Hepatocyte (in vitro differentiated cells): ENCODE results near the gene GSTT2. TPM values are rescaled to one million over a fixed set of nuclear protein-coding genes. Genes with fewer than 3 reads are reported as not detected.

Source experiments
- DNase-seq: peaks from one replicate; pipeline ENCODE4 v3.0.0-alpha.2; 2016; ENCODE audit warnings: low spot score
- H2AFZ ChIP-seq: fragments of 200-600 bp; sonication (generic); 2 replicates; pipeline ENCODE4 v1.6.0; 2016; ENCODE audit warnings: antibody characterized with exemption, mild to moderate bottlenecking
- H3K27ac ChIP-seq: fragments of 200-600 bp; sonication (generic); 2 replicates; pipeline ENCODE4 v1.5.1; 2016; ENCODE audit warnings: mild to moderate bottlenecking
- H3K27me3 ChIP-seq: fragments of 200-600 bp; sonication (generic); 2 replicates; pipeline ENCODE4 v1.6.1; 2016
- H3K36me3 ChIP-seq: fragments of 200-600 bp; sonication (generic); replicated peaks from 2 replicates; pipeline ENCODE4 v1.5.1; 2016; ENCODE audit warnings: low read depth; ENCODE audit not compliant: insufficient read depth
- H3K4me1 ChIP-seq: fragments of 200-600 bp; sonication (generic); 2 replicates; pipeline ENCODE4 v1.5.1; 2016; ENCODE audit warnings: mild to moderate bottlenecking, moderate library complexity; ENCODE audit not compliant: insufficient read depth
- H3K4me2 ChIP-seq: fragments of 200-600 bp; sonication (generic); 2 replicates; pipeline ENCODE4 v1.6.0; 2016
- H3K4me3 ChIP-seq: fragments of 200-600 bp; sonication (generic); 2 replicates; pipeline ENCODE4 v1.5.1; 2016; ENCODE audit warnings: mild to moderate bottlenecking
- H3K79me2 ChIP-seq: fragments of 200-600 bp; sonication (generic); 2 replicates; pipeline ENCODE4 v1.6.0; 2017; ENCODE audit warnings: mild to moderate bottlenecking
- H3K9me2 ChIP-seq: fragments of 200-600 bp; sonication (generic); replicated peaks from 2 replicates; pipeline ENCODE4 v1.6.0; 2017; ENCODE audit warnings: mild to moderate bottlenecking; ENCODE audit not compliant: insufficient read depth
- H3K9me3 ChIP-seq: fragments of 200-600 bp; sonication (generic); 2 replicates; pipeline ENCODE4 v1.5.1; 2016; ENCODE audit warnings: low read depth, mild to moderate bottlenecking
- H4K20me1 ChIP-seq: fragments of 200-600 bp; sonication (generic); 2 replicates; pipeline ENCODE4 v1.6.0; 2016; ENCODE audit warnings: mild to moderate bottlenecking; ENCODE audit not compliant: insufficient read depth, poor library complexity, severe bottlenecking
- EZH2 ChIP-seq: fragments of 200-600 bp; sonication (generic); IDR thresholded peaks from 2 replicates; pipeline ENCODE4 v1.6.1; 2016; ENCODE audit warnings: antibody characterized with exemption, mild to moderate bottlenecking, borderline replicate concordance
- EZH2phosphoT487 ChIP-seq: fragments of 200-600 bp; sonication (generic); IDR thresholded peaks from one replicate; pipeline ENCODE4 v1.6.1; 2018; ENCODE audit warnings: antibody characterized with exemption, mild to moderate bottlenecking, low read depth, moderate library complexity; ENCODE audit not compliant: unreplicated experiment, severe bottlenecking
- WGBS: methylation state at CpG from one replicate; pipeline ENCODE4 v1.1.6; 2016; ENCODE audit warnings: low lambda C conversion rate; ENCODE audit errors: missing lambda C conversion rate; 5-methylcytosine and 5-hydroxymethylcytosine counted together
- polyA plus RNA-seq: library from polyadenylated mRNA; unstranded; fragments of >200 nt; fragmentation: Nextera tagmentation; extraction: Ambion mirVana; gene quantifications from 2 replicates; pipeline ENCODE4 v1.2.1, GENCODE V29; 2016
- total RNA-seq: library from RNA; depleted of rRNA; stranded (reverse); fragments of >200 nt; gene quantifications from 2 replicates; pipeline ENCODE4 v1.2.3, GENCODE V29; 2014
- TF ChIP-seq, protein P1 (sequence below): fragments of 200-600 bp; sonication (generic); IDR thresholded peaks from 2 replicates; pipeline ENCODE4 v1.5.1; 2016; ENCODE audit warnings: antibody characterized with exemption, mild to moderate bottlenecking; ENCODE audit not compliant: poor library complexity

The GSTT2 gene
- total and polyA plus RNA-seq, 2 experiments from 2014 or later: not detected

DNA sequence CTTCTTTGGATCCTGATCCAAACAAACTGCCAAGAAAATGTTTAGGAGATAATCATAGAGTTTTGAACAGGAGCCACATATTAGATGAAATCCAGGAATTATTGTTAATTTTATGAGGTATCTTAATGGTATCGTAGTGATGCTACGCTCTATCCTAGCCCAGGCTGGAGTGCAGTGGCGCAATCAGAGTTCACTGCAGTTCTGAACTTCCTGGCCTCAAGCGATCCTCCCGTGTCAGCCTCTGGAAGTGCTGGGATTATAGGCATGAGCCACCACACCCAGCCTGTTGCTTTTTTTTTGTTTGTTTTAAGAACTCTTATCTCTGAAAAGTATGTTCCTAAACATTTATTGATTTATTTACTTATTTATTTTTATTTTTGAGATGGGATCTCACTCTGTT lies 22.9 kb downstream of the GSTT2 start:
- Histone ChIP-seq H3K4me1 (no peaks in the 10 kb centered on the region), H3K79me2 (no peaks in the 10 kb centered on the region), H3K9me2 (no peaks in the 10 kb centered on the region), H3K4me2 (no peak overlapping the region), H3K9me3 (no peaks in the 10 kb centered on the region), H2AFZ (no peak overlapping the region), H3K27me3 (no peaks in the 10 kb centered on the region), H3K27ac (no peak overlapping the region), H4K20me1 (no peaks in the 10 kb centered on the region), H3K36me3 (no peaks in the 10 kb centered on the region), H3K4me3 (no peak overlapping the region)
- DNase-seq: no peak
- 76% methylated on average over 5 of the region's 5 CpGs for WGBS
- TF ChIP-seq, protein P1, sequence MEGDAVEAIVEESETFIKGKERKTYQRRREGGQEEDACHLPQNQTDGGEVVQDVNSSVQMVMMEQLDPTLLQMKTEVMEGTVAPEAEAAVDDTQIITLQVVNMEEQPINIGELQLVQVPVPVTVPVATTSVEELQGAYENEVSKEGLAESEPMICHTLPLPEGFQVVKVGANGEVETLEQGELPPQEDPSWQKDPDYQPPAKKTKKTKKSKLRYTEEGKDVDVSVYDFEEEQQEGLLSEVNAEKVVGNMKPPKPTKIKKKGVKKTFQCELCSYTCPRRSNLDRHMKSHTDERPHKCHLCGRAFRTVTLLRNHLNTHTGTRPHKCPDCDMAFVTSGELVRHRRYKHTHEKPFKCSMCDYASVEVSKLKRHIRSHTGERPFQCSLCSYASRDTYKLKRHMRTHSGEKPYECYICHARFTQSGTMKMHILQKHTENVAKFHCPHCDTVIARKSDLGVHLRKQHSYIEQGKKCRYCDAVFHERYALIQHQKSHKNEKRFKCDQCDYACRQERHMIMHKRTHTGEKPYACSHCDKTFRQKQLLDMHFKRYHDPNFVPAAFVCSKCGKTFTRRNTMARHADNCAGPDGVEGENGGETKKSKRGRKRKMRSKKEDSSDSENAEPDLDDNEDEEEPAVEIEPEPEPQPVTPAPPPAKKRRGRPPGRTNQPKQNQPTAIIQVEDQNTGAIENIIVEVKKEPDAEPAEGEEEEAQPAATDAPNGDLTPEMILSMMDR: no peak
- no peak for TF ChIP-seq EZH2
- no peak for TF ChIP-seq EZH2phosphoT487

DNA sequence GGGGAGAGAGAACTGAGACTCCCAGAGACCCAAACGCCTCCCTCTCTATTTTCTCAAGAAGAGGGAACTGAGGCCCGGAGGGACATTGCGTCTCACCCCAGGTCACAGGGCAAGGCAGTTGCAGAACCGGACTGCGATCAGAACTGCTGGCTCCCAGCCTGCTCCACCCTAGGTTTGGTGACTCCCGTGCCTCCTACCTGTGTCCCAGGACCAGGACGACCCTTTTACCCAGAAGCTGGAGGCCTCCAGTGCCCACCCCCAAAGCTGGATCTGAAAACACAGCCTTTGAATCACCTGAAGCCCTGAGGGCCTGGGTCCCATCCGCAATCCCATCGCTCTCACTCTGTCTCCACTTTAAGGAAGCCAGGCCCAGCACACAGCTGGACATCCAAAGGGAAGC lies 24.0 kb downstream of the GSTT2 start:
- Histone ChIP-seq H2AFZ (no peak overlapping the region), H3K27me3 (no peaks in the 10 kb centered on the region), H3K9me3 (no peaks in the 10 kb centered on the region), H3K9me2 (no peaks in the 10 kb centered on the region), H3K27ac (no peak overlapping the region), H4K20me1 (no peaks in the 10 kb centered on the region), H3K79me2 (no peaks in the 10 kb centered on the region), H3K4me3 (no peak overlapping the region), H3K4me1 (no peaks in the 10 kb centered on the region), H3K36me3 (no peaks in the 10 kb centered on the region), H3K4me2 (no peak overlapping the region)
- TF ChIP-seq EZH2: no peak
- no peak for TF ChIP-seq EZH2phosphoT487
- TF ChIP-seq, protein P1: no peak
- WGBS: 87% methylated on average over 9 of the region's 9 CpGs
- no peak for DNase-seq

DNA sequence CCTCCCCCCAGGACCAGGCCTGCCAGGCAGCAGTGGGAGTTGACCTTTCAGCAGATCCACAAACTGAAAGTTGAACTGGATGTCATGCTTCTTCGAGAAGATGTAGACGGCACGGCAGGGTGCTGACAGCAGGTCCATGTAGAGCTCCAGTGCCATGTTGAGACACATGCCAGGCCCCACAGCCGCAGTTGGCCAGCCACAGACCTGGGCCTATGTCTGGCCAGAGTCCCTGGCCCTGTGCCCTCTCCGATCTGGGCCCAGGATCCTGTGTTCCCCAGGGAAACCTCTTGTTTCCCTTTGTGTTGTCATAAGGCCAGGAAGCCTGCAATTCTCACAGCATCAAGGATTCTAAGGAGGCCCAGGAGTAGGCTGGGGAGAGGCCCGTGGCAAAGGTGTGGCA lies 25.3 kb downstream of the GSTT2 start, which contains the start of gene GSTT4:
Gene GSTT4 (minus strand): TSS at position 253 of the 400 bp plus-strand sequence. CDS start 97 bp downstream, at position 156.
- H3K4me3 ChIP-seq: no peak within 1 kb of the TSS
- 84% methylated on average over 6 of the region's 6 CpGs for WGBS
- TF ChIP-seq EZH2 (no peak), EZH2phosphoT487 (no peak)
- TF ChIP-seq, protein P1: no peak

More for the DNA sequence above, 25.3 kb downstream of the GSTT2 start, which contains the start of gene GSTT4:
- H4K20me1 ChIP-seq: no peaks in the 10 kb centered on the region
- no peak within 1 kb of the TSS for H3K4me2 ChIP-seq
- H3K9me3 ChIP-seq: no peaks in the 10 kb centered on the region
- H3K9me2 ChIP-seq: no peaks in the 10 kb centered on the region
- no peak within 1 kb of the TSS for H2AFZ ChIP-seq
- no peaks in the 10 kb centered on the region for H3K4me1 ChIP-seq
- H3K36me3 ChIP-seq: no peaks in the 10 kb centered on the region
- no peak for DNase-seq
- H3K27me3 ChIP-seq: no peaks in the 10 kb centered on the region
- no peak within 1 kb of the TSS for H3K27ac ChIP-seq
- H3K79me2 ChIP-seq: no peaks in the 10 kb centered on the region
